ENCODE measurements around the gene LPXN. TPM values are rescaled to one million over a fixed set of nuclear protein-coding genes. Genes with fewer than 3 reads are reported as not detected.

LPXN gene
- total RNA-seq, 2 donors from 2014 or later: 14.8 to 17.1 TPM

DNA sequence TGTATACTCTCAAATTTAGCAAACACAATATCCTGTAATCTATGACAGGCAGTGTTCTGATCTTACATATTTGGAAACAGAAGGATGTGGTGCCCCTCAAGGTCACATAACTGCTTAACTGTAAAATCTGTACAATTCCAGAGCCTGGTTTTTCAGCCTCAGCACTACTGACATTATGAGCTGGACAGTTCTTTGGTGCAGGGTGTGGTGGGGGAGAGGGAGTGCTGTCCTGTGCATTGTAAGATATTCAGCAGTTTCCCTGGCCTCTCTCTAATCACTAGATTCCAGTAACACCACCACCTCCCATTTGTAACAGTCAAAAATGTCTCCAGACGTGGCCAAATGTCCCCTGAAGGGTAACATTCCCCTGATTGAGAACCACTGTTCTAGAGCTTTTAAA, 65.9 kb downstream of the LPXN start:
- H3K4me3 ChIP-seq: no peak overlapping the region
- H3K27ac ChIP-seq: no peak overlapping the region
- H3K27me3 ChIP-seq (replicated peaks; ENCODE audit: insufficient read depth): no peaks in the 10 kb centered on the region
- H3K36me3 ChIP-seq: no peaks in the 10 kb centered on the region
- DNase-seq (ENCODE audit: low spot score) (no peak), ATAC-seq (ENCODE audit: insufficient number of reproducible peaks, low FRiP score, low read depth) (no peak)
- no peaks in the 10 kb centered on the region for H3K4me1 ChIP-seq (ENCODE audit: control insufficient read depth in 1 of 2, low read depth in 2 of 2)
- TF ChIP-seq, protein P1, sequence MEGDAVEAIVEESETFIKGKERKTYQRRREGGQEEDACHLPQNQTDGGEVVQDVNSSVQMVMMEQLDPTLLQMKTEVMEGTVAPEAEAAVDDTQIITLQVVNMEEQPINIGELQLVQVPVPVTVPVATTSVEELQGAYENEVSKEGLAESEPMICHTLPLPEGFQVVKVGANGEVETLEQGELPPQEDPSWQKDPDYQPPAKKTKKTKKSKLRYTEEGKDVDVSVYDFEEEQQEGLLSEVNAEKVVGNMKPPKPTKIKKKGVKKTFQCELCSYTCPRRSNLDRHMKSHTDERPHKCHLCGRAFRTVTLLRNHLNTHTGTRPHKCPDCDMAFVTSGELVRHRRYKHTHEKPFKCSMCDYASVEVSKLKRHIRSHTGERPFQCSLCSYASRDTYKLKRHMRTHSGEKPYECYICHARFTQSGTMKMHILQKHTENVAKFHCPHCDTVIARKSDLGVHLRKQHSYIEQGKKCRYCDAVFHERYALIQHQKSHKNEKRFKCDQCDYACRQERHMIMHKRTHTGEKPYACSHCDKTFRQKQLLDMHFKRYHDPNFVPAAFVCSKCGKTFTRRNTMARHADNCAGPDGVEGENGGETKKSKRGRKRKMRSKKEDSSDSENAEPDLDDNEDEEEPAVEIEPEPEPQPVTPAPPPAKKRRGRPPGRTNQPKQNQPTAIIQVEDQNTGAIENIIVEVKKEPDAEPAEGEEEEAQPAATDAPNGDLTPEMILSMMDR (IDR thresholded peaks at IDR 0.05): no peak
- H3K9me3 ChIP-seq: no peaks in the 10 kb centered on the region

DNA sequence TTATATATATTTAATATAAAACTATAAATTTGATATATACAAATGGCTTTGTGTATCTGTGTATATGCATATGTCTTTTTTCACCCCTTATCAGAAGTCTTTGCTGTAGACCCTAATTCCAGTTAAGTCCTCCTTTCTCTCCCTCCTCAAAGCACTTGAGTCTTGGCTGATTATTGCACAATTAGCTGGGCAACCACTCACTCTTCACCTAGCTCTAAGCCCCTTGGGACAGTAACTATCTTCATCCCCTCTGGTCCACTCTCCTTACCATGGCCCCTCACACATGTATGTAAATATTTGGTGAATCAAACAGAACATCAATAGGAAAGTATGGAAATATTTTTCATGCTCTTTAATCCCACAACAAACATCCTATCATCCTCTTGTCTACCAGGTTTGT, 66.8 kb downstream of the LPXN start:
- no peak for ATAC-seq (ENCODE audit: insufficient number of reproducible peaks, low FRiP score, low read depth)
- H3K36me3 ChIP-seq: no peaks in the 10 kb centered on the region
- no peak for DNase-seq (ENCODE audit: low spot score)
- no peaks in the 10 kb centered on the region for H3K9me3 ChIP-seq
- no peaks in the 10 kb centered on the region for H3K27me3 ChIP-seq (replicated peaks; ENCODE audit: insufficient read depth)
- TF ChIP-seq, protein P1 (IDR thresholded peaks at IDR 0.05): no peak
- H3K4me3 ChIP-seq: no peak overlapping the region
- H3K4me1 ChIP-seq (ENCODE audit: control insufficient read depth in 1 of 2, low read depth in 2 of 2): no peaks in the 10 kb centered on the region
- no peak overlapping the region for H3K27ac ChIP-seq

DNA sequence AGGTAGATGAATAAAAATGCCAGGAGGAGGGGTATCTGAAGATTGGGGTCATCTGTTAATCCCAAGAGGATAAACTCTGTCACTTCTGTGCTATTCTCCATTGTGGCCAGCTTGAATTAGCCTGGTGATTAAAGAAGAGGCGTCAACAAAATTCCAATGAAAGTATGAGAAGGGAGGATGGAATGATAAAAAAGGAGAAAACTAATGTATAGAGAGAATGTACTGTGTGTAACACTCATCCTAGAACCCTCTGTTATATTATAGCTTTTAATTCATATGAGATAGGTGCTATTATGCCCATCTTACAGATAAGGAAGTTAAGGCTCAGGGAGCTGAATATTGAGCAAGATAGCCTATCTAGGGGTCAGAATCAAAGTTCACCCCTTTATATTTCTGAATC, 67.7 kb downstream of the LPXN start, which contains the start of gene OR5B21:
Gene OR5B21 (minus strand): TSS at position 101 of the 400 bp plus-strand sequence. CDS start 0 bp downstream, at position 101.
- Histone ChIP-seq H3K9me3 (no peaks in the 10 kb centered on the region), H3K4me1 (ENCODE audit: control insufficient read depth in 1 of 2, low read depth in 2 of 2) (no peaks in the 10 kb centered on the region), H3K36me3 (no peaks in the 10 kb centered on the region), H3K4me3 (no peak within 1 kb of the TSS), H3K27me3 (replicated peaks; ENCODE audit: insufficient read depth) (no peaks in the 10 kb centered on the region), H3K27ac (no peak within 1 kb of the TSS)
- DNase-seq (ENCODE audit: low spot score): no peak
- no peak for ATAC-seq (ENCODE audit: insufficient number of reproducible peaks, low FRiP score, low read depth)
- TF ChIP-seq, protein P1 (IDR thresholded peaks at IDR 0.05): no peak

DNA sequence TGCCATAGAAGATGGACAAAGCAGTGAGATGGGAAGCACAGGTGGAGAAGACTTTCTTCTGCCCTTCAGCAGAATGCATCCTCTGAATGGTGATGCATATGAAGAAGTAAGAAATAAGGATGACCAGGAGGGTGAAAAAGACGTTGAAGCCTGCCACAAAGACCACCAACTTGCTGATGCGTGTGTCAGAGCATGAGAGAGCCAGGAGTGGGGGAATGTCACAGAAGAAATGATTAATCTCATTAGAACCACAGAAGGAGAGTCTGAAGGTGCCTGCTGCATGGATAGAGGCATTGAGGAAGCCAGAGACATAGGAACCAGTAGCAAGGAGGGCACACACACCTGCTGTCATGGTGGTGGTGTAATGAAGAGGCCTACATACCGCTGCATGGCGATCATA, 68.3 kb downstream of the LPXN start:
- TF ChIP-seq, protein P1 (IDR thresholded peaks at IDR 0.05): no peak
- H3K4me3 ChIP-seq: no peak overlapping the region
- no peaks in the 10 kb centered on the region for H3K27me3 ChIP-seq (replicated peaks; ENCODE audit: insufficient read depth)
- ATAC-seq (ENCODE audit: insufficient number of reproducible peaks, low FRiP score, low read depth) (no peak), DNase-seq (ENCODE audit: low spot score) (no peak)
- no peaks in the 10 kb centered on the region for H3K9me3 ChIP-seq
- H3K27ac ChIP-seq: no peak overlapping the region
- no peaks in the 10 kb centered on the region for H3K36me3 ChIP-seq
- no peaks in the 10 kb centered on the region for H3K4me1 ChIP-seq (ENCODE audit: control insufficient read depth in 1 of 2, low read depth in 2 of 2)

DNA sequence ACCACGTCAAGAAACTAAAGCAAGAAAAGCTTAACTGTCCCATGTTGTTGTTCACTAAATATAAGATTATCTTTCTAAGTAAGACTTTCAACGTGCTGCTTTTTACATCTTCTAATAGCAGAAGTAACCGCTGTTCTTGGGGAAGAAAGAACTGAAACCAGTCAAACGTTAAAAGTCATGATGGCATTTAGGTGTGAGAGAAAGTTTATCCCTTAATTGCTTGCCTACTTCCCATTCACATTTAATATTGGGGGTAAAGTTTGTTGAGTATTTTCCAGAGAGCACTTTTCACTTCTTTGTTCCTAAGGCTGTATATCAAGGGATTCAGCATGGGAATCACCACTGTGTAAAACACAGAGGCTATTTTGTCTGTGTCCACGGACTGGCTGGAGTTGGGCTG, 68.7 kb downstream of the LPXN start:
- no peak overlapping the region for H3K27ac ChIP-seq
- H3K4me3 ChIP-seq: no peak overlapping the region
- DNase-seq (ENCODE audit: low spot score) (no peak), ATAC-seq (ENCODE audit: insufficient number of reproducible peaks, low FRiP score, low read depth) (no peak)
- no peaks in the 10 kb centered on the region for H3K36me3 ChIP-seq
- TF ChIP-seq, protein P1 (IDR thresholded peaks at IDR 0.05): no peak
- no peaks in the 10 kb centered on the region for H3K4me1 ChIP-seq (ENCODE audit: control insufficient read depth in 1 of 2, low read depth in 2 of 2)
- H3K9me3 ChIP-seq: no peaks in the 10 kb centered on the region
- no peaks in the 10 kb centered on the region for H3K27me3 ChIP-seq (replicated peaks; ENCODE audit: insufficient read depth)

Measured in thoracic aorta (tissue), 2 donors.